ENCODE data around the gene AGBL3. TPM values are rescaled to one million over a fixed set of nuclear protein-coding genes. Genes with fewer than 3 reads are reported as not detected.

Gene AGBL3
- total and polyA plus RNA-seq, 2 experiments from 2014 or later: 3.2 to 5.6 TPM

DNA sequence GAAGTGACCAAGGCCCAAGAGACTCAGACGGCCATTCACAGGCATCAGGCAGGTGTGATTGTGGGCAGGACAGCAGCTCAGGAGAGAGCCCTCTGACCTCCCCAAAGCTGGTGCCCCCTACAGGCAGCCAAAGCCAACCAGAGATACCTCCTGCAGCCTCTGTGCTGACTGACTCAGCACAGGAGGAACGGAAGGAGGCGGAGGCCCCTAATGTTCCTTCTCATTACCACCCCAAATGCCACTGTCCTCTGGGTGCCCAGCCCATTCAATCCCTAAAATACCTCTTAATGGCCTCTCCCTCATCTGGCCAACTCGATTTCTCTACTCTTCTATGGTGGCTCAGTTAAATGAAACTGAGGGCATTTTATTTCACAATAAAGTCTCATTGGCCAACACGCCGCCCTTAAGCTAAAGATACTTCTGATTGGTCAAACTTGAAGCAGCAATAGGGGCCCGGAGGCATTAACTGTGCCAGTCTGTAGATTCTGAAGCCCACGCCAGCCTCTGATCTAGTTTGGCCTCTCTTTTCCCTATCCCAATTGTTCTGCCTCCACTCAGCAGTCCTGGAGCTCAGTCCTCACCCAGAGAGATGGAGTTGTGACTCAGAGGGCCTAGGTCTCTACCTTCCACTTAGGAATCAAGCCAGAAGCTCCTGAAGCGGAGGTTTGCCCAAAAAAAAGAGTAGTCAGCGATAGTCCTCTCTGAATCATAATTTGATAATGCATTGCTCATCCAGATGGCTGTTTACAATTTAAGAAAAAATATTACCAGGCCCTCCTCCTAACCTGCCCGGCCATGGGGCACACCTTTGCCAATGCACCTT, 183.0 kb downstream of the AGBL3 start (continued):
- TF ChIP-seq CTCF (conservative IDR thresholded peaks at IDR 0.05; ENCODE audit: low read depth in 2 of 2): peak; percentile 51 to 79

GRCh38 chr7:135169964-135170273, 183.6 kb downstream of the AGBL3 start:
- Histone ChIP-seq H4K20me1 (replicated peaks; ENCODE audit: insufficient read depth) (peaks cover 4% of the 10 kb centered on the region; the same call in 1 of the 2 replicates), H3F3A (replicated peaks; ENCODE audit: low read depth) (peaks cover 7% of the 10 kb centered on the region), H3K79me2 (replicated peaks; ENCODE audit: insufficient read depth) (peaks cover 16% of the 10 kb centered on the region), H3K27me3 (ENCODE audit: insufficient read depth) (no peaks in the 10 kb centered on the region), H3K4me1 (ENCODE audit: insufficient read depth) (peaks cover 20% of the 10 kb centered on the region), H3K36me3 (ENCODE audit: insufficient read depth) (peaks cover 5% of the 10 kb centered on the region; the same call in 1 of the 2 replicates), H3K27ac (ENCODE audit: low read depth) (peak overlapping the region; percentile 97), H3K4me2 (peak overlapping the region; percentile 94), H3K4me3 (peak overlapping the region; percentile 80), H3K9me2 (ENCODE audit: insufficient read depth) (no peaks in the 10 kb centered on the region), H2AFZ (peak overlapping the region; percentile 69)
- peaks cover 34% of the 10 kb centered on the region for H3K4me1 Mint-ChIP-seq
- ATAC-seq (peak; percentile 57), DNase-seq (ENCODE audit: low spot score) (no peak)
- H3K36me3 Mint-ChIP-seq (ENCODE audit: low read depth): peaks cover 50% of the 10 kb centered on the region
- H3K4me3 Mint-ChIP-seq: peak overlapping the region; percentile 92
- H3K27me3 Mint-ChIP-seq (ENCODE audit: insufficient read depth, low read depth, poor library complexity): peaks cover 25% of the 10 kb centered on the region
- peak overlapping the region; percentile 95 for H3K27ac Mint-ChIP-seq
- no peaks in the 10 kb centered on the region; the same call in none of the 3 replicates for H3K9me3 Mint-ChIP-seq
- no peak for TF ChIP-seq CTCF (conservative IDR thresholded peaks at IDR 0.05; ENCODE audit: low read depth in 2 of 2)
- TF ChIP-seq NANOG (IDR thresholded peaks at IDR 0.05; ENCODE audit: borderline replicate concordance): no peak
- TF ChIP-seq, protein P1, sequence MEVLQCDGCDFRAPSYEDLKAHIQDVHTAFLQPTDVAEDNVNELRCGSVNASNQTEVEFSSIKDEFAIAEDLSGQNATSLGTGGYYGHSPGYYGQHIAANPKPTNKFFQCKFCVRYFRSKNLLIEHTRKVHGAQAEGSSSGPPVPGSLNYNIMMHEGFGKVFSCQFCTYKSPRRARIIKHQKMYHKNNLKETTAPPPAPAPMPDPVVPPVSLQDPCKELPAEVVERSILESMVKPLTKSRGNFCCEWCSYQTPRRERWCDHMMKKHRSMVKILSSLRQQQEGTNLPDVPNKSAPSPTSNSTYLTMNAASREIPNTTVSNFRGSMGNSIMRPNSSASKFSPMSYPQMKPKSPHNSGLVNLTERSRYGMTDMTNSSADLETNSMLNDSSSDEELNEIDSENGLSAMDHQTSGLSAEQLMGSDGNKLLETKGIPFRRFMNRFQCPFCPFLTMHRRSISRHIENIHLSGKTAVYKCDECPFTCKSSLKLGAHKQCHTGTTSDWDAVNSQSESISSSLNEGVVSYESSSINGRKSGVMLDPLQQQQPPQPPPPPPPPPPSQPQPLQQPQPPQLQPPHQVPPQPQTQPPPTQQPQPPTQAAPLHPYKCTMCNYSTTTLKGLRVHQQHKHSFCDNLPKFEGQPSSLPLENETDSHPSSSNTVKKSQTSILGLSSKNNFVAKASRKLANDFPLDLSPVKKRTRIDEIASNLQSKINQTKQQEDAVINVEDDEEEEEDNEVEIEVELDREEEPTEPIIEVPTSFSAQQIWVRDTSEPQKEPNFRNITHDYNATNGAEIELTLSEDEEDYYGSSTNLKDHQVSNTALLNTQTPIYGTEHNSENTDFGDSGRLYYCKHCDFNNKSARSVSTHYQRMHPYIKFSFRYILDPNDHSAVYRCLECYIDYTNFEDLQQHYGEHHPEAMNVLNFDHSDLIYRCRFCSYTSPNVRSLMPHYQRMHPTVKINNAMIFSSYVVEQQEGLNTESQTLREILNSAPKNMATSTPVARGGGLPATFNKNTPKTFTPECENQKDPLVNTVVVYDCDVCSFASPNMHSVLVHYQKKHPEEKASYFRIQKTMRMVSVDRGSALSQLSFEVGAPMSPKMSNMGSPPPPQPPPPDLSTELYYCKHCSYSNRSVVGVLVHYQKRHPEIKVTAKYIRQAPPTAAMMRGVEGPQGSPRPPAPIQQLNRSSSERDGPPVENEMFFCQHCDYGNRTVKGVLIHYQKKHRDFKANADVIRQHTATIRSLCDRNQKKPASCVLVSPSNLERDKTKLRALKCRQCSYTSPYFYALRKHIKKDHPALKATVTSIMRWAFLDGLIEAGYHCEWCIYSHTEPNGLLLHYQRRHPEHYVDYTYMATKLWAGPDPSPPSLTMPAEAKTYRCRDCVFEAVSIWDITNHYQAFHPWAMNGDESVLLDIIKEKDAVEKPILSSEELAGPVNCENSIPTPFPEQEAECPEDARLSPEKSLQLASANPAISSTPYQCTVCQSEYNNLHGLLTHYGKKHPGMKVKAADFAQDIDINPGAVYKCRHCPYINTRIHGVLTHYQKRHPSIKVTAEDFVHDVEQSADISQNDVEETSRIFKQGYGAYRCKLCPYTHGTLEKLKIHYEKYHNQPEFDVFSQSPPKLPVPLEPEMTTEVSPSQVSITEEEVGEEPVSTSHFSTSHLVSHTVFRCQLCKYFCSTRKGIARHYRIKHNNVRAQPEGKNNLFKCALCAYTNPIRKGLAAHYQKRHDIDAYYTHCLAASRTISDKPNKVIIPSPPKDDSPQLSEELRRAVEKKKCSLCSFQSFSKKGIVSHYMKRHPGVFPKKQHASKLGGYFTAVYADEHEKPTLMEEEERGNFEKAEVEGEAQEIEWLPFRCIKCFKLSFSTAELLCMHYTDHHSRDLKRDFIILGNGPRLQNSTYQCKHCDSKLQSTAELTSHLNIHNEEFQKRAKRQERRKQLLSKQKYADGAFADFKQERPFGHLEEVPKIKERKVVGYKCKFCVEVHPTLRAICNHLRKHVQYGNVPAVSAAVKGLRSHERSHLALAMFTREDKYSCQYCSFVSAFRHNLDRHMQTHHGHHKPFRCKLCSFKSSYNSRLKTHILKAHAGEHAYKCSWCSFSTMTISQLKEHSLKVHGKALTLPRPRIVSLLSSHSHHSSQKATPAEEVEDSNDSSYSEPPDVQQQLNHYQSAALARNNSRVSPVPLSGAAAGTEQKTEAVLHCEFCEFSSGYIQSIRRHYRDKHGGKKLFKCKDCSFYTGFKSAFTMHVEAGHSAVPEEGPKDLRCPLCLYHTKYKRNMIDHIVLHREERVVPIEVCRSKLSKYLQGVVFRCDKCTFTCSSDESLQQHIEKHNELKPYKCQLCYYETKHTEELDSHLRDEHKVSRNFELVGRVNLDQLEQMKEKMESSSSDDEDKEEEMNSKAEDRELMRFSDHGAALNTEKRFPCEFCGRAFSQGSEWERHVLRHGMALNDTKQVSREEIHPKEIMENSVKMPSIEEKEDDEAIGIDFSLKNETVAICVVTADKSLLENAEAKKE (CRISPR knock-in tag; IDR thresholded peaks at IDR 0.05): no peak
- TF ChIP-seq EZH2phosphoT487 (IDR thresholded peaks at IDR 0.05; ENCODE audit: unreplicated experiment): no peak
- TF ChIP-seq JUNB (IDR thresholded peaks at IDR 0.05; ENCODE audit: unreplicated experiment): no peak
- TF ChIP-seq, protein P2, sequence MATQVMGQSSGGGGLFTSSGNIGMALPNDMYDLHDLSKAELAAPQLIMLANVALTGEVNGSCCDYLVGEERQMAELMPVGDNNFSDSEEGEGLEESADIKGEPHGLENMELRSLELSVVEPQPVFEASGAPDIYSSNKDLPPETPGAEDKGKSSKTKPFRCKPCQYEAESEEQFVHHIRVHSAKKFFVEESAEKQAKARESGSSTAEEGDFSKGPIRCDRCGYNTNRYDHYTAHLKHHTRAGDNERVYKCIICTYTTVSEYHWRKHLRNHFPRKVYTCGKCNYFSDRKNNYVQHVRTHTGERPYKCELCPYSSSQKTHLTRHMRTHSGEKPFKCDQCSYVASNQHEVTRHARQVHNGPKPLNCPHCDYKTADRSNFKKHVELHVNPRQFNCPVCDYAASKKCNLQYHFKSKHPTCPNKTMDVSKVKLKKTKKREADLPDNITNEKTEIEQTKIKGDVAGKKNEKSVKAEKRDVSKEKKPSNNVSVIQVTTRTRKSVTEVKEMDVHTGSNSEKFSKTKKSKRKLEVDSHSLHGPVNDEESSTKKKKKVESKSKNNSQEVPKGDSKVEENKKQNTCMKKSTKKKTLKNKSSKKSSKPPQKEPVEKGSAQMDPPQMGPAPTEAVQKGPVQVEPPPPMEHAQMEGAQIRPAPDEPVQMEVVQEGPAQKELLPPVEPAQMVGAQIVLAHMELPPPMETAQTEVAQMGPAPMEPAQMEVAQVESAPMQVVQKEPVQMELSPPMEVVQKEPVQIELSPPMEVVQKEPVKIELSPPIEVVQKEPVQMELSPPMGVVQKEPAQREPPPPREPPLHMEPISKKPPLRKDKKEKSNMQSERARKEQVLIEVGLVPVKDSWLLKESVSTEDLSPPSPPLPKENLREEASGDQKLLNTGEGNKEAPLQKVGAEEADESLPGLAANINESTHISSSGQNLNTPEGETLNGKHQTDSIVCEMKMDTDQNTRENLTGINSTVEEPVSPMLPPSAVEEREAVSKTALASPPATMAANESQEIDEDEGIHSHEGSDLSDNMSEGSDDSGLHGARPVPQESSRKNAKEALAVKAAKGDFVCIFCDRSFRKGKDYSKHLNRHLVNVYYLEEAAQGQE (IDR thresholded peaks at IDR 0.05; ENCODE audit: unreplicated experiment): no peak
- no peak for TF ChIP-seq STAT1 (IDR thresholded peaks at IDR 0.05; ENCODE audit: unreplicated experiment)
- no peak for TF ChIP-seq ZNF331 (CRISPR knock-in tag; IDR thresholded peaks at IDR 0.05; ENCODE audit: low read depth)
- no peak for TF ChIP-seq CREB1 (CRISPR knock-in tag; IDR thresholded peaks at IDR 0.05; ENCODE audit: low read depth)
